Lung (tissue), 12 donors: ENCODE data around the gene BHLHA9. TPM values are rescaled to one million over a fixed set of nuclear protein-coding genes. Genes with fewer than 3 reads are reported as not detected.
"Not testable (repeated sequence)": the region's sequence is repeated elsewhere in the genome, so short reads cannot be mapped to it uniquely, and the experiment has no call there.

ENCODE experiments used
- ATAC-seq: fragments of 200-7000 bp; cut with Tn5 transposase; one replicate; pipeline ENCODE4 v1.9.1; 2020; ENCODE audit warnings: moderate number of reproducible peaks; ENCODE audit not compliant: insufficient read depth, low FRiP score
- DNase-seq, 3 donors: peaks; one replicate each; pipeline ENCODE4 v3.0.0-alpha.2; 2013 to 2017
- H3K27ac ChIP-seq, 2 donors: one replicate each; pipeline ENCODE4 v1.5.1; 2013; ENCODE audit warnings: mild to moderate bottlenecking in 2 of 2, moderate library complexity in 2 of 2, control low read depth in 1 of 2, inconsistent platforms in 1 of 2, low read depth in 1 of 2, low read length in 1 of 2
- H3K27me3 ChIP-seq, 3 donors: one replicate each; pipeline ENCODE4 v1.5.1; 2013; ENCODE audit warnings: low read length in 2 of 3; ENCODE audit not compliant: control insufficient read depth in 3 of 3, insufficient read depth in 3 of 3
- H3K36me3 ChIP-seq, 4 donors: one replicate each; pipeline ENCODE4 v1.5.1; 2013; ENCODE audit warnings: low read length in 4 of 4, mild to moderate bottlenecking in 1 of 4, moderate library complexity in 1 of 4; ENCODE audit not compliant: control insufficient read depth in 4 of 4, insufficient read depth in 4 of 4
- H3K4me1 ChIP-seq, 5 donors: one replicate each; pipeline ENCODE4 v1.5.1; 2013; ENCODE audit warnings: low read length in 5 of 5, mild to moderate bottlenecking in 2 of 5, moderate library complexity in 1 of 5; ENCODE audit not compliant: control insufficient read depth in 5 of 5, insufficient read depth in 5 of 5
- H3K4me3 ChIP-seq: one replicate; pipeline ENCODE4 v1.5.1; 2013; ENCODE audit warnings: mild to moderate bottlenecking, control low read depth, moderate library complexity
- H3K9ac ChIP-seq, 2 donors: one replicate each; pipeline ENCODE4 v1.5.1; 2013; ENCODE audit warnings: low read length in 2 of 2, control low read depth in 1 of 2; ENCODE audit not compliant: insufficient read depth in 1 of 2
- H3K9me3 ChIP-seq, 4 donors: one replicate each; pipeline ENCODE4 v1.5.1; 2013; ENCODE audit warnings: low read length in 3 of 4, mild to moderate bottlenecking in 1 of 4, moderate library complexity in 1 of 4; ENCODE audit not compliant: control insufficient read depth in 4 of 4, insufficient read depth in 3 of 4
- CTCF ChIP-seq: IDR thresholded peaks from 2 replicates; pipeline ENCODE4 v1.5.1; 2012; ENCODE audit warnings: mild to moderate bottlenecking; ENCODE audit errors: control extremely low read depth, extremely low read depth
- WGBS, 2 donors: extraction: QIAGEN DNeasy Blood & Tissue Kit; methylation state at CpG; one replicate each; pipeline ENCODE4 v1.1.7; 2013; 5-methylcytosine and 5-hydroxymethylcytosine counted together
- polyA plus RNA-seq, 2 donors: library from polyadenylated mRNA; stranded (reverse); fragments of 200-250 nt; gene quantifications; one replicate each; pipeline ENCODE4 v1.2.1, GENCODE V29; 2013
- total RNA-seq, 2 donors: library from RNA; depleted of rRNA in 1 of 2; stranded (reverse); fragments of >200 nt in 1 of 2; gene quantifications; one replicate each; pipeline ENCODE4 v1.2.1, GENCODE V29; 2014 to 2021
- donor health status: control.
- donor health status: control.
- donor health status: Bipolar disorder and iron deficiency.
- donor health status: healthy.
- donor health status: DM: yes; HTN: yes; CAD: no.

The BHLHA9 gene
- total and polyA plus RNA-seq, 4 donors: not detected

DNA sequence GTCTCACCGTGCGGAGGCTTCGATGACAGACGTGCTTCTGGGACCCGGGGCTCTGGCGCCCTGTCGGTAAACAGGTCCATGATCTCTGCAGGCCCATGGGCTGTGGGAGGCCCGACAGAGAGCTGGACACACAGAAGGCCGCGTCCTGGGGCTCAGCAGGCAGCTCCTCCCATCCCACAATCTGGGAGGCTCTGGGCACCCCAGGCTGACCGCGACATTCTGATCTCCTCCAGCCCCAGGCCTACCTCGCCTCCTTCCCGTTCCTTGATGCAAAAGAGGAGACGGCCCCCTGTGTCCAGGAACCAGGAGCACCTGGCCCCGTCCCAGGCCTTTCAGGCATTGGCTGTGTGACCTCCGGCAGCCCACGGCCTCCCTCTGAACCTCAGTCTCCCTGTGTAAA lies 32.5 kb downstream of the BHLHA9 start:
- Histone ChIP-seq H3K9ac (no peak overlapping the region), H3K36me3 (no peaks in the 10 kb centered on the region), H3K4me3 (no peak overlapping the region), H3K9me3 (peaks cover 0 to 1% (median 0%) of the 10 kb centered on the region in 4 donors), H3K27ac (no peak overlapping the region), H3K4me1 (peaks cover 0 to 8% (median 0%) of the 10 kb centered on the region in 5 donors), H3K27me3 (peaks cover 0 to 17% (median 1%) of the 10 kb centered on the region in 3 donors)
- 83 to 88% methylated on average over 18 of the region's 18 CpGs for WGBS, 2 donors
- ATAC-seq (no peak), DNase-seq (no peak)
- no peak for TF ChIP-seq CTCF

GRCh38 chr17:1304522-1304921 lies 34.3 kb downstream of the BHLHA9 start:
- Histone ChIP-seq H3K27me3 (peaks cover 0 to 10% (median 2%) of the 10 kb centered on the region in 3 donors), H3K4me1 (peaks cover 0 to 4% (median 0%) of the 10 kb centered on the region in 5 donors), H3K9me3 (peaks cover 0 to 3% (median 0%) of the 10 kb centered on the region in 4 donors), H3K9ac (no peak overlapping the region), H3K36me3 (no peaks in the 10 kb centered on the region), H3K4me3 (no peak overlapping the region), H3K27ac (no peak overlapping the region)
- 81 to 89% methylated on average over 5 of the region's 5 CpGs for WGBS, 2 donors
- TF ChIP-seq CTCF: no peak
- ATAC-seq: no peak
- DNase-seq: no peak

GRCh38 chr17:1304962-1305563 lies 34.8 kb downstream of the BHLHA9 start:
- no peak overlapping the region for H3K27ac ChIP-seq
- H3K27me3 ChIP-seq: peaks cover 0 to 8% (median 2%) of the 10 kb centered on the region in 3 donors
- TF ChIP-seq CTCF: no peak
- peaks cover 0 to 3% (median 0%) of the 10 kb centered on the region in 4 donors for H3K9me3 ChIP-seq
- ATAC-seq (no peak), DNase-seq (no peak)
- peaks cover 0 to 4% (median 0%) of the 10 kb centered on the region in 5 donors for H3K4me1 ChIP-seq
- no peak overlapping the region for H3K9ac ChIP-seq
- no peaks in the 10 kb centered on the region for H3K36me3 ChIP-seq
- no peak overlapping the region for H3K4me3 ChIP-seq
- 85 to 94% methylated on average over 19 of the region's 19 CpGs for WGBS, 2 donors

- H3K9ac ChIP-seq, H3K9me3 ChIP-seq, H3K36me3 ChIP-seq, ATAC-seq, DNase-seq, H3K4me1 ChIP-seq, H3K4me3 ChIP-seq, H3K27ac ChIP-seq, H3K27me3 ChIP-seq: not testable (repeated sequence)
- 73 to 75% methylated on average over 11 to 12 of the region's 16 CpGs for WGBS, 2 donors
These were observed 37.6 kb downstream of the BHLHA9 start for GRCh38 chr17:1307829-1308228.
